Small intestine (tissue), 7 donors: ENCODE results near the gene IL1RL2. TPM values are rescaled to one million over a fixed set of nuclear protein-coding genes. Genes with fewer than 3 reads are reported as not detected.

Experiments used
- DNase-seq, 2 donors: peaks; one replicate each; pipeline versions ENCODE4 v3.0.0 to v3.0.0-alpha.2; 2013
- FAIRE-seq: peaks from 2 replicates; lab custom pipeline; 2012; peaks lifted over from hg19 to GRCh38; lab: Jason Lieb, UNC
- H3K27ac ChIP-seq, 3 donors: one replicate each; pipeline ENCODE4 v1.5.1; 2013; ENCODE audit warnings: low read length in 2 of 3, mild to moderate bottlenecking in 2 of 3, control low read depth in 1 of 3, inconsistent platforms in 1 of 3, low read depth in 1 of 3, moderate library complexity in 1 of 3
- H3K27me3 ChIP-seq, 3 donors: one replicate each; pipeline ENCODE4 v1.6.1; 2013; ENCODE audit warnings: low read length in 3 of 3, inconsistent platforms in 1 of 3; ENCODE audit not compliant: control insufficient read depth in 3 of 3, insufficient read depth in 3 of 3
- H3K36me3 ChIP-seq, 3 donors: one replicate each; pipeline ENCODE4 v1.6.1; 2013; ENCODE audit warnings: low read length in 3 of 3, inconsistent platforms in 1 of 3, low read depth in 1 of 3, mild to moderate bottlenecking in 1 of 3, moderate library complexity in 1 of 3; ENCODE audit not compliant: control insufficient read depth in 3 of 3, insufficient read depth in 2 of 3
- H3K4me1 ChIP-seq, 3 donors: one replicate each; pipeline ENCODE4 v1.6.1; 2013; ENCODE audit warnings: low read length in 2 of 3, inconsistent platforms in 1 of 3, low read depth in 1 of 3, mild to moderate bottlenecking in 1 of 3, moderate library complexity in 1 of 3; ENCODE audit not compliant: control insufficient read depth in 3 of 3, insufficient read depth in 2 of 3
- H3K4me3 ChIP-seq, 3 donors: one replicate each; pipeline ENCODE4 v1.5.1; 2013; ENCODE audit warnings: low read length in 3 of 3, control low read depth in 1 of 3, inconsistent platforms in 1 of 3, low read depth in 1 of 3, mild to moderate bottlenecking in 1 of 3, moderate library complexity in 1 of 3
- H3K9me3 ChIP-seq, 2 donors: one replicate each; pipeline ENCODE4 v1.6.1; 2013; ENCODE audit warnings: low read depth in 1 of 2, low read length in 1 of 2; ENCODE audit not compliant: control insufficient read depth in 2 of 2, insufficient read depth in 1 of 2
- WGBS, 3 donors: extraction: QIAGEN DNeasy Blood & Tissue Kit; methylation state at CpG; one replicate each; pipeline ENCODE4 v1.1.7; 2013; 5-methylcytosine and 5-hydroxymethylcytosine counted together
- polyA plus RNA-seq, 4 donors: library from polyadenylated mRNA; stranded (reverse) in 3 of 4; unstranded in 1 of 4; fragments of 200-250 nt in 3 of 4; fragments of 120-200 nt in 1 of 4; gene quantifications; one replicate each; pipeline versions ENCODE4 v1.2.1 to v1.2.3, GENCODE V29; 2013
- donor health status: healthy with polysubstance abuse.
- donor health status: control.
- donor health status: control.
- donor health status: Bipolar disorder and iron deficiency.
- donor health status: healthy.

The IL1RL2 gene
- polyA plus RNA-seq, 4 donors: 0.25 to 0.34 TPM; not detected in 2

DNA sequence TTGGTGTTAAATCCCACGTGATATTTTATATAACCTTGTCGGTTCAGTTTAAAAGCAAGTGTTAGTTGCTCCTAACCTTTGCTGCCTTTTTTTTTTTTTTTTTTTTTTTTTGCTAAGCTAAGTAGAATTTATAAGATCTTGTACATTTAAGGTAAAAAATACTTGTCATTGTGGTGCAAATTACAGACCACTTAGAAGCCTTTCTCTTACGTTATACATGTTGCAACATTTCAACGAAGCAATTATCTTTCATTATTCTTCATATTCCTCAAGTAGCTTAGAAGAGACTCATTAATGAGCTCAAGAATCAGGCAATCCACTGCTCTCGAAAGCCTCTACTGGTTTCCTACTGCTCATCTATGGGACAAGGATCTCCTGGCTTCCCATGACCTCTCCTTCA is 14.9 kb upstream of the IL1RL2 start:
- H3K9me3 ChIP-seq: no peaks in the 10 kb centered on the region
- H3K4me3 ChIP-seq: no peak overlapping the region
- no peak for FAIRE-seq
- no peak for DNase-seq
- no peaks in the 10 kb centered on the region for H3K27me3 ChIP-seq
- H3K4me1 ChIP-seq: no peaks in the 10 kb centered on the region
- 88 to 89% (median 88%) methylated on average over 5 of the region's 5 CpGs for WGBS, 3 donors
- H3K36me3 ChIP-seq: peaks cover 0 to 3% (median under 1%) of the 10 kb centered on the region in 3 donors
- no peak overlapping the region for H3K27ac ChIP-seq

DNA sequence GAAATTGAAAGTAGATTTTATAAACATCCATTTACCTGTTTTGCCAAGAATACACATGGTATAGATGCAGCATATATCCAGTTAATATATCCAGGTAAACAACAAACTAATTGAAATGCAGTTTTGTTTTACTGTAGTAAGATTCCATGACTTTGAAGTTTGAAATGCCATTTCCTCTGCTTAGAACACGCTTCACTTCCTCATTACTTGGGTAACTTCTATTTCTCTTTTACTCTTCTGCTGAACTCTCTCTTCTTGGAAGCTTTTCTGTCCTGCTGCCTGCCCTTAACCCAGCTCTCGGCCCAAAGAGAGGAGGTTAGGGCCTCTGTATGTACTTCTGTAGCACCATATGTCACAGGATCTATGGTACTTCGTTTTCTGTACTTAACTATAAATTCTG is 14.1 kb upstream of the IL1RL2 start:
- no peaks in the 10 kb centered on the region for H3K9me3 ChIP-seq
- H3K36me3 ChIP-seq: peaks cover 0 to 5% (median 3%) of the 10 kb centered on the region in 3 donors
- no peak overlapping the region for H3K4me3 ChIP-seq
- no peaks in the 10 kb centered on the region for H3K27me3 ChIP-seq
- DNase-seq (no peak), FAIRE-seq (no peak)
- H3K4me1 ChIP-seq: no peaks in the 10 kb centered on the region
- H3K27ac ChIP-seq: no peak overlapping the region
- WGBS, 3 donors: 63 to 74% (median 73%) methylated on average over 3 of the region's 3 CpGs

DNA sequence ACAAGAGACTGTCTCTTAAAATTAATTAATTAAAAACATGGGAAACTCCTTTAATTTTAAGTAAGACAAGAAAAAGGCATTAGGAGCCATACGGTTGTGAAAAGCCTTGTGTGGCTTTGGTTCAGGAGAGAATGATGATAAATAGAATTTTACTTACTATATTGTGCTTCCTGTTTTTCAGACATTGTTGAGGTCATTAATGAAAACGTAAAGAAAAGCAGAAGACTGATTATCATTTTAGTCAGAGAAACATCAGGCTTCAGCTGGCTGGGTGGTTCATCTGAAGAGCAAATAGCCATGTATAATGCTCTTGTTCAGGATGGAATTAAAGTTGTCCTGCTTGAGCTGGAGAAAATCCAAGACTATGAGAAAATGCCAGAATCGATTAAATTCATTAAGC is 10.7 kb upstream of the IL1RL2 start:
- H3K27ac ChIP-seq: no peak overlapping the region
- peaks cover 0 to 9% (median 3%) of the 10 kb centered on the region in 3 donors for H3K36me3 ChIP-seq
- H3K4me1 ChIP-seq: no peaks in the 10 kb centered on the region
- H3K9me3 ChIP-seq: no peaks in the 10 kb centered on the region
- no peak overlapping the region for H3K4me3 ChIP-seq
- no peaks in the 10 kb centered on the region for H3K27me3 ChIP-seq
- 82 to 88% (median 82%) methylated on average over 3 of the region's 3 CpGs for WGBS, 3 donors
- FAIRE-seq (no peak), DNase-seq (no peak)

DNA sequence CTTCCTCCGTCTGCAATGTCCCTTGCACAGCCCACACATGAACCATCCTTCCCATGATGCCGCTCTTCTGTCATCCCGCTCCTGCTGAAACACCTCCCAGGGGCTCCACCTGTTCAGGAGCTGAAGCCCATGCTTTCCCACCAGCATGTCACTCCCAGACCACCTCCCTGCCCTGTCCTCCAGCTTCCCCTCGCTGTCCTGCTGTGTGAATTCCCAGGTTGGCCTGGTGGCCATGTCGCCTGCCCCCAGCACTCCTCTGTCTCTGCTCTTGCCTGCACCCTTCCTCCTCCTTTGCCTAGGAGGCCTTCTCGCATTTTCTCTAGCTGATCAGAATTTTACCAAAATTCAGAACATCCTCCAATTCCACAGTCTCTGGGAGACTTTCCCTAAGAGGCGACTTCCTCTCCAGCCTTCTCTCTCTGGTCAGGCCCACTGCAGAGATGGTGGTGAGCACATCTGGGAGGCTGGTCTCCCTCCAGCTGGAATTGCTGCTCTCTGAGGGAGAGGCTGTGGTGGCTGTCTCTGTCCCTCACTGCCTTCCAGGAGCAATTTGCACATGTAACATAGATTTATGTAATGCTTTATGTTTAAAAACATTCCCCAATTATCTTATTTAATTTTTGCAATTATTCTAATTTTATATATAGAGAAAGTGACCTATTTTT is 8.9 kb upstream of the IL1RL2 start:
- no peak overlapping the region for H3K4me3 ChIP-seq
- no peaks in the 10 kb centered on the region for H3K9me3 ChIP-seq
- H3K4me1 ChIP-seq: no peaks in the 10 kb centered on the region
- H3K27me3 ChIP-seq: peaks cover 0 to 2% (median 0%) of the 10 kb centered on the region in 3 donors
- WGBS, 3 donors: 79 to 91% (median 84%) methylated on average over 7 of the region's 7 CpGs
- H3K27ac ChIP-seq: no peak overlapping the region
- H3K36me3 ChIP-seq: peaks cover 0 to 9% (median 3%) of the 10 kb centered on the region in 3 donors
- no peak for DNase-seq
- FAIRE-seq: no peak

DNA sequence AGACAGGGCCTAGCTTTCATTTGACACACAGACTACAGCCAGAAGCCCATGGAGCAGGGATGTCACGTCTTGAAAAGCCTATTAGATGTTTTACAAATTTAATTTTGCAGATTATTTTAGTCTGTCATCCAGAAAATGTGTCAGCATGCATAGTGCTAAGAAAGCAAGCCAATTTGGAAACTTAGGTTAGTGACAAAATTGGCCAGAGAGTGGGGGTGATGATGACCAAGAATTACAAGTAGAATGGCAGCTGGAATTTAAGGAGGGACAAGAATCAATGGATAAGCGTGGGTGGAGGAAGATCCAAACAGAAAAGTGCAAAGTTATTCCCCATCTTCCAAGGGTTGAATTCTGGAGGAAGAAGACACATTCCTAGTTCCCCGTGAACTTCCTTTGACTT is 7.8 kb upstream of the IL1RL2 start:
- no peaks in the 10 kb centered on the region for H3K4me1 ChIP-seq
- no peak overlapping the region for H3K4me3 ChIP-seq
- no peak overlapping the region for H3K27ac ChIP-seq
- H3K36me3 ChIP-seq: peaks cover 0 to 9% (median 3%) of the 10 kb centered on the region in 3 donors
- H3K9me3 ChIP-seq: no peaks in the 10 kb centered on the region
- FAIRE-seq: no peak
- DNase-seq: no peak
- peaks cover 0 to 4% (median 2%) of the 10 kb centered on the region in 3 donors for H3K27me3 ChIP-seq
- WGBS, 3 donors: 65 to 67% (median 66%) methylated on average over 3 of the region's 3 CpGs

DNA sequence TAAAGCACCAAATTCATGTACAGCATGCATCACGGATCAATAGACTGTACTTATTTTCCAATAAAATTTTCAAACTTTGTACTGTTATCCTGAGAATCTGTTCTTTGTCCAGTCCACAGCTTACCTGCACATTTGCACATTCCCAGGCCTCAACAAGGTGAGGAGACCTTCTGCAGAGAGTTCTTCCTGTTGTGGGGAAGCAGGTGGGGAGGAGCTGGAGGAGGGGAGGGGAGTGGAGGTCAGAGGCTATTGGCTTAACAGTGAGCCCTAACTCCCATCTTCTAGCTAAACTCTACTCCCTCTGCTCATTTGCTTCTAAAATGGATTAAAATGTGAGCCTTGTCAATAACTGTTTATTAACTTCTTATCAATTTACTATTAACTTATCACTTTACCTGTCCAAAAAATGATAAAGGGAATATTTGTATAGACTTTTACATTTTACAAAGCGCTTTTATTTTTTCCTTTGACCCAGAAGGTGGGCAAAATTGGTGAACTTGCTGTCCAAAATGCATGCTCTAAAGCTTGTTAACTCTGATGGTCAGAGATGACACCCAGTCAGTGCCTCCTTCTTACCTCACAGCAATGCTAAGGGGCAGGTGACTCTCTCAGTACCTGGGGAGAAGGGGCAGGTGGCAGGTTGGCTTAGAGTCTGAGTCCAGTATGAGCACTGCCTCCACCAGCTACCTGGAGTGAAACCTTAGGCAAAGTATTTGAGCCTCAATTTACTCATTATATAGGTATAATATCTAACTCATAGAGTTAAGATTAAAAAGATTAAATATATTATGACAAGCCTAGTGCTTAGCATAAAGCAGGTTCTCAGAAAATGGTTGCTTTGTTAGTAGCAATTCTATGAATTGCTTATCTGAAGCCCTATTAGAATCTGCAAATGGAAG is 6.8 kb upstream of the IL1RL2 start:
- Histone ChIP-seq H3K27ac (no peak overlapping the region), H3K36me3 (peaks cover 0 to 9% (median 3%) of the 10 kb centered on the region in 3 donors), H3K27me3 (peaks cover 0 to 4% (median 2%) of the 10 kb centered on the region in 3 donors), H3K4me3 (no peak overlapping the region), H3K4me1 (no peaks in the 10 kb centered on the region), H3K9me3 (no peaks in the 10 kb centered on the region)
- DNase-seq (no peak), FAIRE-seq (no peak)
- WGBS, 3 donors: 84 to 91% (median 84%) methylated on average over 2 of the region's 2 CpGs

DNA sequence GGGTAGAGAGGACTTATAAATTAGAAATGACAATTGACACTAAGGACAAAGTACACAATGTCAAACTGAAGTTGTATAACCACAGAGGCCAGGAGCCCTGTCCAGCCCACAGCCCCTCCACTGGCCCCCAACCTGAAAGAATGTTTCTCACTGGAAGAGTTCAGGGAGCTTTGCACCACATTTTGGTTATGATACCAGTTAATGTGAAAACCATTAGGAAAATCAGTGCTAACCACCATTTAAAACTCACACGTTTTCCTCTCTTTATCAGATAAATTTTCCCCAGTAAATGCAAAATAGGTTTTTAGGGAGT is 6.2 kb upstream of the IL1RL2 start:
- 21 to 35% (median 29%) methylated on average over 1 of the region's 1 CpG for WGBS, 3 donors
- no peak for FAIRE-seq

DNA sequence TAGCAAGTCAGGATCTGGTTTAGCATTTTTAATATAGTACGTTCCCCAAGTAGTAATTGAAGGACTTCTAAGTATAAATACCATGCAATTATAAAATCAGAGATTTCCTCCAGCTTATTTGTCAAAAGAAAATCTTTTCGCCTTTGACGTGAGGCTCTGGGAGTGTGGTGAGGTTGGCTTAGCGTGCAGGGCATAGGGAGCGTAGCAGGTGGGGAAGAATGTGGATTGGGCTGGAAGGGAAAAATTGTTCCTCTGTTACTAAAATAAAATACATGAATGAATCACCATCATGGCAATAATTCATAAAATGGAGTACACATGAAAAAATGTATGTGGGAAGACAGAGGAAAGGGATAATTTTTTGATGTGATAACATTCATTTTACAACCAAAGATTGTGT is 5.4 kb upstream of the IL1RL2 start:
- Histone ChIP-seq H3K27ac (no peak overlapping the region), H3K36me3 (peaks cover 0 to 9% (median 3%) of the 10 kb centered on the region in 3 donors), H3K9me3 (no peaks in the 10 kb centered on the region), H3K4me3 (no peak overlapping the region), H3K27me3 (peaks cover 0 to 6% (median 2%) of the 10 kb centered on the region in 3 donors), H3K4me1 (no peaks in the 10 kb centered on the region)
- WGBS, 3 donors: 89 to 95% (median 92%) methylated on average over 5 of the region's 5 CpGs
- DNase-seq (no peak), FAIRE-seq (no peak)

More for the DNA sequence above, 6.2 kb upstream of the IL1RL2 start:
- Histone ChIP-seq H3K36me3 (peaks cover 0 to 9% (median 3%) of the 10 kb centered on the region in 3 donors), H3K27ac (no peak overlapping the region), H3K4me3 (no peak overlapping the region), H3K4me1 (no peaks in the 10 kb centered on the region), H3K9me3 (no peaks in the 10 kb centered on the region), H3K27me3 (peaks cover 0 to 4% (median 2%) of the 10 kb centered on the region in 3 donors)
- DNase-seq: no peak
